ENCODE results near the gene APP.

Gene APP

DNA sequence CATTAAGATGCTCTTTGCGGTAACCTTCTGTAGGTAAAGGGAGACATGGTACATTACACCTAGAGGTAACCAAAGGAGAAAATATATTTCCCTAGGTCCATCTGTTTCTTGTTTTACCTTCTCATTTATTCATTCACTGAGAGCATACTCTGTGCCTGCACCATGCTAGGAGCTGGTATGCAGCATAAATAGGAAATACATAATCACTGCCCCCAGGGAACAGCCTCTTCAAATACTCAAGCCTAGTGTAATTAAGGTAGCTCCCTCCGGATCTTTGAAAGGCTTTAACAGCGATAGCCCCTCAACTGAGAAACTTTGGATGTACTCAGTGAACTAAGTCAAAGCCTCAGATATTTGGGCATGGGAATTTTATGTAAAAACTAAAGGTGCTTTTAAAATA, 312.2 kb downstream of the APP start:
- DNase-seq = no peak

DNA sequence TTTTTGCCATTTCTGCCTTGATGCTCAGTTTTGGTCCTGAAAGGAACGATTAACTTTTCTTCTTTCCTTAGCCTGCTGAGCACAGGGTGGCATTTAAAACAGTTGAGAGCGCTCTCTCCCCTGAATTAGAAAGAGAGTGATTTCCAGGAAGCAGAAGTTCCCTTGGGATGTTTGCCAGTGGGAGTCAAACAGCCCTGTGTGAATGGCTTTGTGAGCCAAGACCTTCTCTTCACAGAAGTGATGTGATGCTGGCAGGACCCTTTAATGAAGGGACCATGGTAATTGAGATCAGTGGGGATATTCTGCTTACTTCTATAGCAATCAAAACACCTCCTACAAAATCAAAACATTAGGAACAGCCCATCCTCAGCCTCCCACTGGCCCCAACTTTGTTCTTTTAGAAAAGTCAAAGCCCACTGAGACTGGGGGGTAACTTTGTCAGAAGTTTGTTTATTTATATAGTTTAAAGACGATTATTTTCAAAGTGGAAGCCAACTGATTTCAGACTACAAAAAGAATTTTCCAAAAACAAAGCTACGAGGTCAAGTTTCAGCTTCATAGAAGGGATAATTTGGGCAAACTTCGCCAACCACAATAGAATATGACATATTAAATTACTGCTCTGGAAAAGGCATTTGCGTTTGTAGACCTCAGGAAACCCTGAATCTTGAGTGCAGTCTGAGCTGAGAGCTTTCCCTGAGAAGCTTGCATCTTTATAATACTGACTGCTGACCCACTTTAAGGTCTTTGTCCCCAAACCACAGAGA, 313.1 kb downstream of the APP start:
- DNase-seq = no peak

DNA sequence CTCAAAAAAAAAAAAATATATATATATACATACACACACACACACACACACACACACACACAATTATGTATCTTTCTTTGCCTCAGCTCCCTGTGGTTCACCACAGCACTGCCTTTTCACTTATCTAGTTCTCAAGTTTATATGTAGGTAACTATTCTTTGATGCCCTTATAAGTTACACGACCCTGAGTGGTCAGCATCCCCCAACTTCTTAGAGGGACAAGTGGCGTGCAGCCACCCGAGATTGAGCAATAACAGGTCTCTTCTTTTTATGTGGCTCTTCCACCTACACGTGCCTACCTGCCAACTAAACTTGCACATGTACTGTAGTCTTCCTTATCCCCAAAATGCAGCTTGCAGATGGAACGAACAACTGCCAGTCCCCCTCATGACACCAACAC, 315.0 kb downstream of the APP start:
- DNase-seq = no peak

DNA sequence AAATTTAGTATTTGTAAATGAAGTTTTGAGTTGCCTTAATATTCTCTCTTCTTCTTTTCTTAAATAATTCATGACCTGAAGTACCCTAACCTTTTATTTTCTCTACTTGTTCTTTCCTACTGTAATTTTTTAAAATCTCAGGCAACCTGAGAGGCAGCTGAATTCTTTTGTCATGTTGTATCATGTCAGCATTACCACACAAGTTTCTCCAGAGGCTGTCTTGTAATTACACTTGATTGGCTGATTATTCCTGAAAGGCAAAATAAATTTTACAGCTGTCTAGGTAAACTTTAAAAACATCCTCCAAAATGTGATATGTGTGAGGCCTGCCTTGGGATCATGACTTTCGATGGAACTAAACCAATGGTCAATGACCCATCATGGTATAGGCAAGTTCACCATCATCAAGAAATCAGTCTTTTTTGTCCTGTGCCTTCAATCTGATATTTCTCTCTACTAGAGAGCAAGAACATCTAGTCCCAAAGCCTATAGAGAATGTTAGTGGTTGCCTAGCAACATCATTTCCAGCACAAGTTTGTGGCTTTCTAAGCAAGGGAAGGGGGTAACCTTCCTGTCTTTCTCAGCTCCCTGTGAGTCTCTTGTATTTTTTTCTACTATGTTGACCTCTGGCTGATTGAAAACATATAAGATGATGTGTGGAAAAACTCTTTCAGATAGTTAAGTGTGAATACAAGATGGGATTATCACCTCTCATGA, 320.3 kb downstream of the APP start:
- no peak for DNase-seq

DNA sequence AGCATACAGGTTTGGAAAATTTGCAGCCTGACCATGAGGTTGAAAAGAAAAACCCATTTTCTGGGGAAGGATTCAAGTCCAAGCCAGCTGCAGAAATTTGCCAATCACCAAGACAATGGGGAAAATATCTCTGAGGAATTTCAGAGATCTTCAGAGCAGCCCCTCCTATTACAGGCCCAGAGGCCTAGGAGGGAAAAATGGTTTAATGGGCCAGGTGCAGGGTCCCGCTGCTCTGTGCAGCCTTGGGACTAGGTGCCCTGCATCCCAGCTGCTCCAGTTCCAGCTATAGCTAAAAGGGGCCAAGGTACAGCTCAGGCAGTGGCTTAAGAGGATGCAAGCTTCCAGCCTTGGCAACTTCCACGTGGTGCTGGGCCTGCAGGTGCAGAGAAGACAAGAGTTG, 322.3 kb downstream of the APP start:
- DNase-seq = no peak

DNA sequence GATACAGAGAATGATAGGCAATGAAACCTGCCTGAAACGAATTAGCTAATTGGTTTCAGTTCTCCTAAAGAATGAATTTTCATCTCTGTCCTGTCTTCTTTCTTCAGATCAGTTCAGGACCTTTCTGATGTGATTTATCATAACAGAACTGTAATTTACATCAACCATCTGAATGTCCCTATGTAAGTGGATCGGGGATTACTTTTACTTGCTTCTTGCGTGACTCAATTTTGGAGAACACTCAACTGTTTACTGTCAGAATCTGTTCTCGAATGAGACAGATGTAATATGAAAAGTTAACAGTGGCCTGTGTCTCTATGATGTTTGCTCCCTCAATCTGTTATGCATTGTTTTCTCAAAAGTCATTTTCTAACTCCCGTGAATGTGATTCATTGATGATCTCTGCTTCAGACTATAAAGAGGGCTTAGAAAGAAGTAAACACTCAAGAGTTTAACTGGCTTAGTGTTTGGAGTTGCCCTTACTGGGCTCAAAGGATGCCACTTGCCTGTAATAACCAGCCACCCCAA, 324.8 kb downstream of the APP start:
- no peak for DNase-seq

DNA sequence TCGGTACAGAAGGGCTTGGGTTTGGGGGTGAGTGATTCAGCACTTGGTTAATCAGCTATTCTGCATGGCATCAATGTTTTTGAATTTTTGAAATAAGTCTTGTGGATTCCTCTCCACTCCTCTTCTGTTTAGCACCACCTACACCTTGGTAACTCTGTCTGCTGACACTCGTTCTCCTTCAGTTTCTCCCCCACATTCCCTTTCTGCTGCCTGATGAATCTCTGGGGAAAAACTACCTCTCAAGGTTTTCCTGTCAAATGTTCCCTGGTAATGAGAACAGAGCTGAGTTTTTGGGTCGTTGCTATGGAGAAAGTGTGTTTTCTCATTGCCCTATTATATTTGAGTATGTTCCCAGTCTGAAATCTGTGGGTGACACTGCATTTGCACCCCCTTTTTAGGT, 327.6 kb downstream of the APP start:
- DNase-seq = no peak

DNA sequence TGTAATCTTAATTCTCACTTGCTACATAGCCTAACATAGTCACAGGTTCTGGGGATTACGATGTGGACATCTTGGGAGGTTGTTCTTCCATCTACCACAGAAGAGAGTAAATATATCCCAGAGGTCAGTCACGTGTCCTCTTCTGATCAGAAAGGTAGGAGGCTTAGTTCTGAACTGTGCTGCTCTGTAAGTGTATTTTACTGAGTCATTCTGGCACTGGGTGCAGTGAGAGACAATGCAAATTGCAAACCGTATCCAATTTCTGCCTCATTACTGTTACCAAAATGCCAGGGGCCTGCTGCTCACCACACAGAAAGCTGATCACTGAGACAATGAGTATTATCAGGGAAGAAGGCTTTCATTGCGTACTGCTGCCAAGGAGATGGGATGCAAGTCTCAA, 331.8 kb downstream of the APP start:
- no peak for DNase-seq

DNA sequence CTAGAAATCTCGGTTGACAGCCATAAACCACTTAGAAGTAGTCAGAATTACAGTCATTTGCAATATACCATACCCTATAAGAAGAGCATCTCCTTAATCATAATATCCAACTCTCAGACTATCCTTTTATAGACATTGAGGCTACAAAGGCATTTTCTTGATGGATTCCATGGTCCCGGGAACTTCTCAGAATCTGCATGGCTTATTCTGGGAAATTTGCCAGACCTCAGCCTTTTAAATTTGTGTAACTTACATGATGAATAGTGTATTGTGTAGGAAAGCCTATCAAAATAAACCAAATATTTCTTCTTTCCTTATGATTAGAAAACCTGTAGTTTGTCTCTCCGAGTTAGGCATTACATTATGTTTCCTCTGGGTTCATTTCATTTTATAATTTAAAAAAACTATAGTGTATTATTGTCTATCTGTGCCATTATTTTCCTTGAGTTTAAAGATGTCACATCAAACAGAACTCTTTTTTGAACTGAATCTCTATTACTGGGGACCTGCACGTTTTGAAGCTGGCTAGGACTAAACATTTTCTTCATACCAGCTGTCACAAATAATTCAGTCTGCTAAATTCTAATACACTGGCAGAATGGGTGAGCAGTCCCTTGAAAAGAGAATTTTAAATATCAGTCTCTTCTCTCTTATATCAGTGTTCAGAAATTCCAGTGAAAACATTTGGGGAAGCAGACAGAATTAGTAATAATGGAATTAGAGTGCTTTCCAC, 332.9 kb downstream of the APP start:
- no peak for DNase-seq

DNA sequence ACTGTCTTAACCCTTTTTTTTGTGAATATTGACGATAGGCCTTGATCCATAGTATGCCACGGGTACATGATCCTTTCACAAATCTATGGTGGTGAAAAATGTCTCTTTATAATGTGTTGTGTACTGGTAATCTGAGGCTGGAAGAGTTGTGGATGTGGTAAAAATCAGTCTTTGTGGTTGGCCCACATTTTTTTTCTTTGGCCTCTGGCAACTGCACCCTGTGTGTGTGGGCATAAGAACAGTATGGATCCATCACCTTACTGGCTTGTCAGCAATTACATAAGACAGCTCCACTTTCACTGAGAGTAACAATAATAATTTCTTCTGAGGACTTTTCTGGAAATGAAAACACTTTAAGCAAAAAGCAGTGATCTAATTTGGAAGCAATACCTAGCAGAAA, 334.2 kb downstream of the APP start:
- no peak for DNase-seq

DNA sequence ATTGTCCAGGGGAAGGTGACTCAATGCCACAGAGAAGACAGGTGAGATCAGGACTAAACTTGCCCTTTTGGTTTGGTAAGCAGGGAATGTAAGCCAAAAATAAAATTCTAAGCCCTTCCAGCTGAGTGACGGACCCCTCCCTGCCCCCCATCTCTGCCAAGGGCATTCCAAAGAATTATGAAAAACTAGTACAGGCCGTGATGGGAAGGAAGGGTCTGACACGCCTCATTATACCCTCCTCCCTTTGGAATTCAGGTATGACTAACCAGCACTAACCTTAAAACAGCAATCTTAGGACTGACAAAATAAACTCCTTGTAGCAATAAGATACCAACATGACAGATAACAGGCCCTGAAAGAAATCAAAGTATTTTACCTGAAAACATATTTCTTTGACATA, 336.2 kb downstream of the APP start:
- no peak for DNase-seq

DNA sequence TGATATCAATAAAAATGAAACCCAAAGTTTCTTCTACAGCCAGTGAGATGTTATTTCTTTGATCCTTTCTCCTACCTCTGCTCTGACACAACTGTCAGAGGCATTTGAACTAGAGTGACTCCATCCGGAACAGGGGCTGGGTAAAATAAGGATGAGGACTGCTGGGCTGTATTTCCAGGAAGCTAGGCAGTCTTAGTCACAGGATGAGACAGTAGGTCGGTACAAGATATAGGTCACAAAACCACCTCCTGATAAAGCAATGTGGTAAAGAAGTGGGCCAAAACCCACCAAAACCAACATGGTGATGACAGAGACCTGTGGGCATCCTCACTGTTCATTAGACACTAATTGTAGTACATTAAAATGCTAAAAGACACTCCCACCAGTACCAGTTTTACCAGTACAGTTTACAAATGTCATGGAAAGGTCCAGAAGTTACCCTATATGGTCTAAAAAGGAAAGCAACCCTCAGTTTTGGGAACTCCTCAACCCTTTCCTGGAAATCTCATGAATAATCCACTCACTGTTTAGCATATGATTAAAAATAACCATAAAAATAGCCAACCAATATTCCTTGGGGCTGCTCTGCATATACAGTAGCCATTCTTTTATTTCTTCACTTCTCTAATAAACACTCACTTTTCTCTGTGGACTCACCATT, 339.1 kb downstream of the APP start:
- no peak for DNase-seq
